Activated CD8-positive, alpha-beta T cell treated with anti-CD3 and anti-CD28 coated beads for 36 hours (primary cell): Measurements from ENCODE around the gene ATP5IF1. TPM values are rescaled to one million over a fixed set of nuclear protein-coding genes. Genes with fewer than 3 reads are reported as not detected.

ENCODE experiments used
- ATAC-seq: fragments of 200-7000 bp; cut with Tn5 transposase; one replicate; pipeline ENCODE4 v1.10.0; 2021; ENCODE audit warnings: mild to moderate bottlenecking, moderate library complexity
- CTCF ChIA-PET: fragments of 350-600 bp; sonication (Branson Sonifier 250); formaldehyde crosslinking; loops from one replicate; lab custom pipeline; 2021; ENCODE audit warnings: antibody characterized with exemption; lab: Charles Lee
- POLR2A ChIA-PET: fragments of 350-600 bp; sonication (Branson Sonifier 250); formaldehyde crosslinking; loops from one replicate; lab custom pipeline; 2021; ENCODE audit warnings: antibody characterized with exemption; lab: Charles Lee
- DNase-seq: peaks from one replicate; pipeline ENCODE4 v3.0.0-alpha.2; 2020
- H3K27ac Mint-ChIP-seq: one replicate; pipeline ENCODE4 v1.8.0; 2021; ENCODE audit warnings: mild to moderate bottlenecking, mixed read lengths
- H3K27me3 Mint-ChIP-seq: one replicate; pipeline ENCODE4 v1.8.0; 2021; ENCODE audit warnings: mixed read lengths
- H3K36me3 Mint-ChIP-seq: one replicate; pipeline ENCODE4 v1.8.0; 2021; ENCODE audit warnings: low read depth, mixed read lengths
- H3K4me1 Mint-ChIP-seq: one replicate; pipeline ENCODE4 v1.8.0; 2021; ENCODE audit warnings: low read depth, mixed read lengths
- H3K4me3 Mint-ChIP-seq: one replicate; pipeline ENCODE4 v1.8.0; 2021; ENCODE audit warnings: mild to moderate bottlenecking, moderate library complexity, mixed read lengths
- H3K9me3 Mint-ChIP-seq: one replicate; pipeline ENCODE4 v1.8.0; 2021; ENCODE audit warnings: mixed read lengths
- CTCF ChIP-seq: fragments of 200-600 bp; IDR thresholded peaks from one replicate; pipeline ENCODE4 v1.8.0; 2022; ENCODE audit warnings: antibody characterized with exemption, mild to moderate bottlenecking
- intact Hi-C: fragments of 100-400 bp; cut with micrococcal nuclease; formaldehyde crosslinking; loops from one replicate; pipeline ENCODE4 v1.10.0; 2022
- total RNA-seq, 2 experiments: library from RNA; stranded (reverse); gene quantifications; one replicate each; pipeline ENCODE4 v1.2.3, GENCODE V29; 2021

The ATP5IF1 gene
- total RNA-seq, 2 experiments from 2014 or later, result 169 to 170 TPM

- Mint-ChIP-seq H3K27me3 (no peaks in the 10 kb centered on the region), H3K27ac (no peak overlapping the region), H3K4me3 (no peak overlapping the region), H3K4me1 (no peaks in the 10 kb centered on the region), H3K36me3 (peaks cover 23% of the 10 kb centered on the region), H3K9me3 (no peaks in the 10 kb centered on the region)
- POLR2A ChIA-PET, result interaction anchor here (0.7 to 1.6 kb wide), 3 partner anchors 9 to 24 kb away, joined by 3 to 6 read pairs (median 3); partner anchors contain the start of gene SESN2
- intact Hi-C loops, result no loop called here
- no peak for ATAC-seq
- DNase-seq, result no peak
- CTCF ChIA-PET, result interaction anchor here (3.1 kb wide), 1 partner anchor 21 kb away, joined by 13 read pairs; no protein-coding TSS in a partner anchor
- no peak for TF ChIP-seq CTCF
These were observed 33.6 kb downstream of the ATP5IF1 start for GRCh38 chr1:28269529-28269928.

GRCh38 chr1:28272215-28272852 lies 36.4 kb downstream of the ATP5IF1 start:
- CTCF ChIA-PET, result interaction anchor here (1.0 to 2.9 kb wide), 2 partner anchors 24 to 92 kb away, joined by 3 to 10 read pairs; no protein-coding TSS in a partner anchor

GRCh38 chr1:28273216-28273860 lies 37.4 kb downstream of the ATP5IF1 start:
- DNase-seq (no peak), ATAC-seq (no peak)
- Mint-ChIP-seq H3K9me3 (no peaks in the 10 kb centered on the region), H3K4me3 (no peak overlapping the region), H3K27me3 (no peaks in the 10 kb centered on the region), H3K36me3 (peaks cover 36% of the 10 kb centered on the region), H3K4me1 (no peaks in the 10 kb centered on the region), H3K27ac (no peak overlapping the region)
- intact Hi-C loops, result no loop called here
- ChIA-PET POLR2A (interaction anchor here (2.2 kb wide), 1 partner anchor 13 kb away, joined by 5 read pairs; no protein-coding TSS in a partner anchor), CTCF (interaction anchor here (2.9 kb wide), 1 partner anchor 25 kb away, joined by 10 read pairs; no protein-coding TSS in a partner anchor)
- no peak for TF ChIP-seq CTCF

More at GRCh38 chr1:28272215-28272852, 36.4 kb downstream of the ATP5IF1 start:
- no peak for TF ChIP-seq CTCF
- Mint-ChIP-seq H3K36me3 (peaks cover 29% of the 10 kb centered on the region), H3K4me3 (no peak overlapping the region), H3K9me3 (no peaks in the 10 kb centered on the region), H3K4me1 (no peaks in the 10 kb centered on the region), H3K27me3 (no peaks in the 10 kb centered on the region), H3K27ac (no peak overlapping the region)
- POLR2A ChIA-PET, result interaction anchor here (0.6 to 2.2 kb wide), 2 partner anchors 12 to 55 kb away, joined by 3 to 5 read pairs; no protein-coding TSS in a partner anchor
- intact Hi-C loops, result no loop called here
- DNase-seq (no peak), ATAC-seq (no peak)

- peaks cover 37% of the 10 kb centered on the region for H3K36me3 Mint-ChIP-seq
- CTCF ChIA-PET, result interaction anchor here (0.9 kb wide), 1 partner anchor 30 kb away, joined by 3 read pairs; no protein-coding TSS in a partner anchor
These were observed 42.8 kb downstream of the ATP5IF1 start for GRCh38 chr1:28278763-28279162.

More at GRCh38 chr1:28278763-28279162, 42.8 kb downstream of the ATP5IF1 start:
- Mint-ChIP-seq H3K4me3 (no peak overlapping the region), H3K4me1 (no peaks in the 10 kb centered on the region), H3K27ac (no peak overlapping the region), H3K9me3 (no peaks in the 10 kb centered on the region), H3K27me3 (no peaks in the 10 kb centered on the region)
- no peak for ATAC-seq
- POLR2A ChIA-PET, result interaction anchor here (1.1 to 1.8 kb wide), 4 partner anchors 16 to 143 kb away, joined by 3 to 6 read pairs (median 4); partner anchors contain the start of gene DNAJC8
- TF ChIP-seq CTCF, result no peak
- DNase-seq, result no peak
- intact Hi-C loops, result no loop called here
